Myocyte (in vitro differentiated cells): Measurements from ENCODE around the gene ARHGAP24. TPM values are rescaled to one million over a fixed set of nuclear protein-coding genes. Genes with fewer than 3 reads are reported as not detected.
"Not testable (repeated sequence)": the region's sequence is repeated elsewhere in the genome, so short reads cannot be mapped to it uniquely, and the experiment has no call there.

Experiments
- DNase-seq: peaks from one replicate; pipeline ENCODE4 v3.0.0-alpha.2; 2012; ENCODE audit warnings: low read depth
- total RNA-seq: library from RNA; depleted of rRNA; stranded (reverse); fragments of >200 nt; gene quantifications from 2 replicates; pipeline ENCODE4 v1.2.3, GENCODE V29; 2014

The ARHGAP24 gene
- total RNA-seq, 1 donor from 2014 or later, result 62.4 TPM

DNA sequence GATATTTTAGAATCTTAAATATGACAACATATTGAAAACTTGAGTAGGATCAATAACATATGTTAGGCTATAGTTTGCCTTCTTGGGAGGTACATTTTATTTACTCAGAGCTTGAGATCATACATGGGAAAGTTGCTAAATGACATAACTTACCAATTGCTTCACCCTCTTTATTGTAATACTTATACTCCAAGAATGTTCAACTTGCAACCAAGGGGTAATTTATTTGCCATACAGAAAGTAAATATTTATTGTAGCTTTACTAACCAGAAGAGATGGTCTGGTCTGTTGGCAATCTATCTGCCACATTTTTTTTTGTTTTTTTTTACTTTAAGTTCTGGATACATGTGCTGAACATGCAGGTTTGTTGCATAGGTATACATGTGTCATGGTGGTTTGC lies 426.6 kb downstream of the ARHGAP24 start:
- no peak for DNase-seq

DNA sequence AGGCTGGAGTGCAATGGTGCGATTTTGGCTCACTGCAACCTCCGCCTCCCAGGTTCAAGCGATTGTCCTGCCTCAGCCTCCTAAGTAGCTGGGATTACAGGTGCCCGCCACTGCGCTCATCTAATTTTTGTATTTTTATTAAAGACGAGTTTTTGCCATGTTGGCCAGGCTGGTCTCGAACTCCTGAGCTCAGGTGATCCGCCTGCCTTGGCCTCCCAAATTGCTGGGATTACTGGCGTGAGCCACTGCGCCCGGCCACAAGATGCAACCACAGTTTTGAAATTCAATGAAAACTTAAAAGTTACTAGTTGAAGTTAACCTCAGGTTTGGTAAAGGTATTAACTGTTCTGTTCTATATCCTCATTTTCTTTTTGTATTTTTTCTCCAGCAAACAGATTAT lies 427.7 kb downstream of the ARHGAP24 start:
- DNase-seq, result not testable (repeated sequence)

GRCh38 chr4:85905761-85906160 lies 430.8 kb downstream of the ARHGAP24 start:
- DNase-seq, result no peak

- no peak for DNase-seq
Observed at GRCh38 chr4:85907001-85907400, 432.1 kb downstream of the ARHGAP24 start.

- DNase-seq, result no peak
Observed at GRCh38 chr4:85909851-85910250, 434.9 kb downstream of the ARHGAP24 start.

GRCh38 chr4:85910985-85911384 lies 436.0 kb downstream of the ARHGAP24 start:
- DNase-seq, result no peak

- DNase-seq, result no peak
Observed at GRCh38 chr4:85913931-85914694, 439.2 kb downstream of the ARHGAP24 start.

GRCh38 chr4:85915570-85915969 lies 440.6 kb downstream of the ARHGAP24 start:
- DNase-seq, result not testable (repeated sequence)

- no peak for DNase-seq
Observed at GRCh38 chr4:85919200-85919887, 444.4 kb downstream of the ARHGAP24 start.

DNA sequence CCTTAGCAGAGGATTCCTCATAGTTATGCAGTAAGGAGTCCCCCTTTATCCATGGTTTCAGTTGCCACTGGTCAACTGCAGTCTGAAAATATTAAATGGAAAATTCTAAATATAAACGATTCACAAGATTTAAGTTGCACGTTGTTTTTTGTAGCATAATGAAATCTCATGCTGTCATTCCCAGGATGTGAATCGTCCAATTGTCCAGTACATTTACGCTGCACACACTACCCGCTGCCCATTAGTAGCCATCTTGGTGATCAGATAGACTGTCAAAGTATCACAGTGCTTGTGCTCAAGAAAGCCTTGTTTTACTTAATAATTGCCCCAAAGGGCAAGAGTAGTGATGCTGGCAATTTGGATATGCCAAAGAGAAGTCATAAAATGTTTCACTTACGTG lies 450.1 kb downstream of the ARHGAP24 start:
- DNase-seq, result no peak

DNA sequence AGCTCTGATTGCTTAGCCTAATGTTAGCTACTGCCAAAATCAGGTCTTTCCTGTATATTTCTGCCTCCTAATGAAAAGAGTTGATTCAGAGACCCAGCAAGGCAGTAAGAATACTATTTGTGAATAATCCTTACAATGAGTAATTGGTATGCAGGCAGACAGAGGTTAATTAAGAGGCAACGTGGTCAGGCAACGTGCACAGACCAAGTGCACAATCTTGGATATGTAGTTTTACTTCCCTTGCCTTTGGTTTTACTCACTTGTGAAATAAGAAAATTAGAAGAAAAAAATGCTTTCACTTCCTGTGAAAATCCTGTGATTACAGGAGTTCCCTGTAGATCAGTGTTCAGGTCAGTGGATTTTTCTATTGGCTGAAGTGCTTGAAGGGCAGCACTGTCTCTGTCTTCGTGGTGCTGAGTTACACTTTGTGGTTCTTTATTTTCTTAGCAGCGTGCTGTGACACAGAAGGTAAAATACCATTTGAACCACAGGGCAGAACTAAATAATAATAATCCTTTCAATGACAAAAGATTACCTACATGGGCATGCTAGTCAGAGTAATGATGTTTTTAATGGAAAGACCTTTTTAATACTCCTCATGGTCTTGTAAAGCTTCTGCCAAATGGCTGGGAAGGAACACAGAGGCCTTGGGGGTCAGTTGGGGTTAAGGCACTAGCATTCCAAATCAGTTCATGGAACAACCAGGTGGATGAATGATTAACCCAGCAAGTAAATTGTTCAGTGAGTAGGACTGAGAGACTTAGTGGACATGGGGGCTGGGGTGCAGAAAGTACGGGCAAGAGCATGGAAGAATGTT lies 454.0 kb downstream of the ARHGAP24 start:
- DNase-seq, result peak; percentile 49

GRCh38 chr4:85929961-85930665 lies 455.2 kb downstream of the ARHGAP24 start:
- DNase-seq, result peak; percentile 61

DNA sequence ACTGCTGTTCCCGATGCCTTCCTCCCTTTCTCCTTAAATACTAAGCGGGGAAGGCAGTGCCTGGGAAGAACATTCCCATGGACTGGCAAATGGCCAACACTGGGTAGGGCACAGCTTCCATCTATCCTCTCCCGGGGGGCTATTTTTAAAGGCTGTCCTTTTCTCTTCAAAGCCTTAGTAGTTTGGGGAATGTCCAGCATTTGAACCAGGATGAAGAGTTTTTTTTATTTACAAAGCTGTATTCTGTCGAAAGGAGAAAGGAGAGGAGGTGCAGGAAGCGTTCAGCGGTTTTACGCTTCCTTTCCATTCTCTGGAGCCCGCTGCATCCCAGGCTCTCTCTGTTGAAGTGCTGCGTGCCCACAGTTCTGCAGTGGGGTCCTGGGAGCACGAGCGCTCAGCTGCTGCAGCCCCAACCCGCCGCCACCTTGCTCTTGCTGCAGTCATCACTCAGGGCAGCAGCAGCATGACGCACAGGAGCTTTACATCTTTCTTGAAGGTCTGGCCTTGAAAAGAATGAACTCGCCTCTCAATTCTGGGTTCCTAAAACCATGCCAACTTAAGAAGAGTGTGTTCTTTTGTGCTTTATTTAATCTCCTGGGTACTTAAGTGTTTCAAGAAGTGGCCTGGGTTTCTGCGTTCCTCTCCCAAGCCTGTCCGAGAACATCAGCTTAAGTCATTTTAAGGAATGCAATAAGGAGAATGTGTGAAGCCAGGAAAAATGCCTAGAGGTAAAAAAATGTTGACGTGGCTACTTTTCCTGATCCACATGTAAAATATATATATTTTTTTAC lies 457.7 kb downstream of the ARHGAP24 start:
- DNase-seq, result no peak

GRCh38 chr4:85933291-85933640 lies 458.3 kb downstream of the ARHGAP24 start:
- DNase-seq, result no peak

DNA sequence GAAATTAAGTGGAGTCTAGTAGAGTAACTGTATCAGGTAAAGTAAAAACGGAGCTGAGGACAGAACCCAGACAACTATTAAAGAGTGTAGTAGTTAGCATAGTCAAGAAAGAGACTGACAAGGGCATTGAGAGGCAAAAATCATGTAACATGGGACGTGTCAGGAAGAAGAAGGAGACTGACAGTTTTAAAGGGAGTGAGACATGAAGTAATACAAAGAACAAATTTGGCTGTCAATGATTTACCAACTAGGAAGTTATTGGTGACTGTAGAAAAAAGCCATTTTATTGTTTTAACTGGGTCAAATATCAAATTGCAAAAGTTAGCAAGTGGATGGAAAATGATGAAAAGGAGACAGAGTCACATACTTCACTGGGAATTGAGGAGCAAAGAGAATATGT lies 462.6 kb downstream of the ARHGAP24 start:
- no peak for DNase-seq

GRCh38 chr4:85938062-85938461 lies 463.1 kb downstream of the ARHGAP24 start:
- no peak for DNase-seq

DNA sequence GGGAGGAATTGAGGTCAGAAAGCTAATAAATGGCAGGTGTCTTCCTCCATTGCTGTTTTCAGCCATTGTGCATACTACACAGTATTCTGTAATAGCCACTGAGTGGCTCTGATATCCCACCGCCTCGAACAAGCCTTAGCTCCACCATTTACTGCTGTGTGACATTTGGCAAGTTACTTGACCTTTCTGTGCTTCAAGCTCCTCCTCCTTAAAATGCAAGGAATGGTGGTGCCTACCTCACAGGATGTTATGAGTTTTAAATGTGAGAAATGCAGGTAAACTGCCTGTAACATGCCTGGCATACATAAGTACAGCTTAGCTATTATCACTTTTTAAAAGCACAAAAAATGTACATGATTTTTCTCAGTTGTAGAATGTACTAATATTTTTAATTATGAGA lies 464.0 kb downstream of the ARHGAP24 start:
- no peak for DNase-seq

- DNase-seq, result no peak
Observed at GRCh38 chr4:85939595-85939994, 464.6 kb downstream of the ARHGAP24 start.

- no peak for DNase-seq
Observed at GRCh38 chr4:85940151-85940550, 465.2 kb downstream of the ARHGAP24 start.

DNA sequence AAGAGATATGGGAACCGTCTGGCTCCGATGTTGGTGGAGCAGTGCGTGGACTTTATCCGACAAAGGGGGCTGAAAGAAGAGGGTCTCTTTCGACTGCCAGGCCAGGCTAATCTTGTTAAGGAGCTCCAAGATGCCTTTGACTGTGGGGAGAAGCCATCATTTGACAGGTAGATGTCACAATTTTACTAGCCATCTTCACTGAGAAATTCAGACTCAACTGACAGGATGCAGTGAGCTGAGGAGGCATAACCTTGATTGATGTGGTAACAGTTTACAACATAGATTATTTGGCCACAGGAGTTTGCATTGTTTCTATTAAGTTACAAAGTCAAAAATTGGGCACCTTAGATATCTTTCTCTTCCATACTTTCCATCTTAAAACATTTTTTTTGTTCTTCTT lies 467.2 kb downstream of the ARHGAP24 start:
- no peak for DNase-seq

DNA sequence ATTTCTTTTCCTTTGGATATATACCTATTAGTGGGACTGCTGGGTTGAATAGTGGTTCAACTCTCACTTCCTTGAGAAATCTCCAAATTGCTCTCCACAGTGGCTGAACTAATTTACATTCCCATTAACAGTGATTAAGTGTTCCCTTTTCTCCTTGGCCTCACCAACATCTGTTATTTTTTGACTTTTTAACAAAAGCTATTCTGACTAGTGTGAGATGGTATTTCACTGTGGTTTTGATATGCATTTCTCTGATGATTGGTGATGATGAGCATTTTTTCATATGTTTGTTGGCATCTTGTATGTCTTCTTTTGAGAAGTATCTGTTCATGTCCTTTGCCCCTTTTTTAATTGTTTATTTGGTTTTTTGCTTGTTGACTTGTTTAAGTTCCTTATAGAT lies 471.9 kb downstream of the ARHGAP24 start:
- DNase-seq, result no peak
